ENCODE measurements around the gene ZNF516.

Gene ZNF516

DNA sequence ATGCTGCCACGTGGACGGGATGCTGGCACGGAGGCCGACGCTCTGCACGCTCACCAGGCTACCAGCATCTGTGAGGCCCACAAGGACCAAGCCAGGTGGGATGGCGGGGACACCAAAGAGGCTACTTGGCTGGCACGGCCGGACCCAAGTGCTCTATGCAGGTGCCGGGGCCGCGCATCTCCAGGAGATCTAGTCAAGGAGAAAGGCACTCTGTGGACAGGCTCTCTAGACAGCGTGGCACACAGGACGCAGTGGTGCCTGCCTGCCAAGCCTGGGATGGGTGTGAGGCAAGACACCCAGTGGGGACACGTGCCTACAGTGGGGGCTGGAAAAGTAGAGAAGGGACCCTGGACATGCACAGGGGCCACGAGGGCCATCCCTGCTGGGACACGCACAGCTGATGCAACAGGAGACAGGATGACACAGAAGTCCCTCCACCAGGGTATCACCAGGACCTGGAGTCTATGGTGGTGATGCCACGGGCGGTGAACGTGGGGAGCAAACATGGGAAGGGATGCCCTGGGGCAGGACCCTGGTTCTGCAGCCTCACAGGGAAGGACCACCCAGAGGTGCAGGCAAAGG is 28.5 kb downstream of the ZNF516 start:
- DNase-seq, result no peak

DNA sequence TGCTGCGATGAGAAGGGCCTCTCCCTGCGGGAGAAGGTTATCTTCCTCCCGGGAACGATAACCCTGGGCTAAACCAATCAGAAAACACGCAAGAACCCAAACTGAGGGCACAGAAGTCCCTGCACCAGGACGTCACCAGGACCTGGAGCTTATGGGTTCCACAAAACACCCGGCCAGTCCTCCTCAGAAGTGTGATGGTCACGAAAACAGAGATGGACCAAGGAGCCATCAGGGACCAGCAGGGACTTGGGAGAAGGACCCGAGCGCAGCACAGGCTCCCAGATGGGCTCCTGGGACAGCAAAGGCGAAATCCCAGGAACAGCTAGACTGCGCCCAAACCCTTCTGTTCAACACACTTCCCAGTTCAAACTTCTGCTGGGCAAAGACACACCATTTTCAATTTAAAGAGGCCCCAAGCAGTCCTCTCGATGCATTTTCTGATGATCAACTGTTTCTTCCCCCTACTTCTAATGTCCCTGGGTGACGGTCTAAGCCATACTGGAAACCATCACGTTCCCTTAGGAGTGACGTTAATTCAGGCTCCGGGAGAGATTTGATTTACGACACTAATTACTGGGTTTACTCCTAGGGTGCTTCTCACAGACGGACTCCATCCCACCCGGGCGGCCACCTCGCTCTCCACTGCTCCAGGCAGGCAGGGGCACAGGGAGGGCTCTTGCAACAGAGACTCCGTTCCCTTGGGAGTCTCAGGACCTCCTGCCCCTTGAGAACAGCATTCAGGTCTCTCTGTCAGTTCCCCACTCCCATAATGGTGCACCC is 29.2 kb downstream of the ZNF516 start:
- no peak for DNase-seq

DNA sequence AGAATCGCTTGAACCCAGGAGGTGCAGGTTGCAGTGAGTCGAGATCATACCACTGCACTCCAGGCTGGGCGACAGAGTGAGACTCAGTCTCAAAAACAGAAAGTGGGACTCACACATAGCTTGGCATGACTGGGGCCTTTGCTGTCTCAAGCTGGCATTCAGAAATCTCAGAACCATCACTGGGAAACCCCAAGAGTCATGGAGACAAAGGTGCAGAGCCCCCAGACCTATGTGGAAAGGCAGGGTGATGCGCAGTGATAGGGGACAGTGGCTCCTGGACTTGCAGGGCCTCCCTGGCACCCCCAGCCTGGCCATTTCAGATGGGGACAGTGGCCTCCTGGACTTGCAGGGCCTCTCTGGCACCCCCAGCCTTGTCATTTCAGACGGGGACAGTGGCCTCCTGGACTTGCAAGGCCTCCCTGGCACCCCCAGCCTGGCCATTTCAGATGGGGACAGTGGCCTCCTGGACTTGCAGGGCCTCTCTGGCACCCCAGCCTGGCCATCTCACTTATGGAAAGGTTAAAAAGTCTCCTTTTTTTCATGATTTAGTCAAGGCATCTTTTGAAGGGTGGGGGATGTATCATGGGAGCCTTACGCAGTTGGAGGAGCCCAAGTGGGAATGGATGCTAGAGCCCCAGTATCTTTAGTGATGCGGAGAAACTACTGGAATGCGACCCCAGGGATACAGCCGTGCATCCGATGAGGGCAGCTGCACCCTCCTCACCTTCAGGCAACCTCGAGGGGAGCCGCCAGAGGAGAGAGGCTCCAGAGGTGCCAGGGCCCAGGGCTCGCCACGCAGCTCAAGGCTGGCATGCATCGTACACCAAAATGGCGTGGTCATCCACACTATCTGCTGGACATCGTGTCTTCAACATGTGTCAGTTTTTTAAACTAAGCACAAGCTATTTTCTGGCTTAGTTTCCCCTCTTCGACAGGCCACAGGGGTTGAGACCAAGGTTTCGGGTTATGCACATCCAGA is 30.5 kb downstream of the ZNF516 start:
- DNase-seq, result no peak

DNA sequence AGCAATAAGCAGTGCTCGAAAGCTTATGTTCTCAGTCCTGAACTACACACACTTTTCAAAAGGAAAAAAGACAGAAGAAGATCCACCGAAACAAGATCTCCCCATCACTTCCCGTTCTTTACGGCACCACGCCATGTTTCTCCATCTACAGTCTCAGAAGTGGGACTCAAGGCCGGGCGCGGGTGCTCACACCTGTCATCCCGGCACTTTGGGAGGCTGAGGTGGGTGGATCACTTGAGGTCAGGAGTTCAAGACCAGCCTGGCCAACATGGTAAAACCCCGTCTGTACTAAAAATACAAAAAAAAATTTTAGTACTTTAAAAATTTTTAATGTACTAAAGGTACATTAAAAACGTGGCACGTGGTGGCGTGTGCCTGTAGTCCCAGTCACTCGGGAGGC is 31.2 kb downstream of the ZNF516 start:
- DNase-seq, result no peak

DNA sequence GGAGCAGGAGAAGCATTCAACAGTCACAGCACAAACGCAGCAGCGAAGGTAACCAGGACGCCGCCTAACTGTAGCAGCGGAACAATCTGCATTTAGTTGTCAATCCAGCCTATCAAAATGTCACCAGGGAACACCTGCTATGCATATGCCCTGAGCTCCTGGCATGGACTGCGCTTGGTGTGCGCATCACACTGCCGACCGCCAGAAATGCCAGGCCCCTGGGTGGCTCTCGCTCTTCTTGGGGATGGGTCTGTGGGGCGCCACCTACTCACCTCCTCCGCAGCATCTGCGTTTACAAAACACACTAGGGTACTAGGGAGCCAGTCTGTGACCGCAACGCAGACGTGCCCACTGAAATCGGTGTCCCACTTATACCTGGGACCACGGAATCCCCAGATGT is 31.7 kb downstream of the ZNF516 start:
- DNase-seq, result no peak

DNA sequence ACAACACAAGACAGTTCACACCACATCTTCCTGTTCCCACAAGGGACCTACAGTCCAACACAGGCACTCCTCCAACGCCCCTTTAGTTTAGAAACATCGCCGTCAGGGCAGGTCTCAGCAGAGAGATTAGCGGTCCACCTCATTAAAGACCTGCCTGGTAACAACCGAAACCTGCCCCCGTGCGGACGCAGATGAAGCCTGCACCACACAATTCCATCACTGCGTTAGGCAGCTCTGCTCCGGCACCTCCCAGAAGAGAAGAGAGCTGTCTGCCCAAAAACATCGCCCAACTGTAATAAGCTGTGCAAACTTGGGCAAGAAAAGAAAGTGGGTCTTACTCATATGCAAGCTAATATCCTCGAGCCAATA is 32.7 kb downstream of the ZNF516 start:
- DNase-seq, result no peak

DNA sequence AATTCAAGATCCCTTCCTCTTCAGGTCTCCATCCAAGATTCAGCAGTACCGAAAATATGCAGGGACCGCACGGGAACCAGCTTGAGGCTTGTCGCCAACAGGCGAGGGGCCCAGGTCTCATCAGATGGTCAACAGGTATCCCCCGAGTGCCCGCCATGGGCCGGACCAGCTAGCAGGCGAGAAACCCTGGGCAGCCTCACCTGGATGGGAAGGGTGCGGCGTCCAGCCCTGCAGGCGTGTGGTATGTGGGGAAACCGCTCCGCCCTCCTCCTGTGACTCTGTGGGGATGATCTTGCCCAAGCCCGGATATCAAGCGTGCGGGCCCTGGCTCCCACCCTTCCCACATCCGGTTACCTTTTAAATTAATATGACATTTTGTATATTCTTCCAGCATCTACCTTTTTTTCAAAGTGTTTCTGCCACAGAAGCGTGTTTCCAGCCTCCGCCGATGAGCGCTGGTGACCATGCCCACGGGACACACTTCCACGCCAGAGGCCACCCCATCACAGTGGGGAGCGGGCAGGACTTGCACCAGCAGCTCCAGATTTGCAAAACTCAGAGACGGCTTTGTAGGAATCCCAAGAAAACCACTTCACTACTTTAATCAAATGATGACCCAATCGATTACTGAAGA is 33.2 kb downstream of the ZNF516 start:
- no peak for DNase-seq

DNA sequence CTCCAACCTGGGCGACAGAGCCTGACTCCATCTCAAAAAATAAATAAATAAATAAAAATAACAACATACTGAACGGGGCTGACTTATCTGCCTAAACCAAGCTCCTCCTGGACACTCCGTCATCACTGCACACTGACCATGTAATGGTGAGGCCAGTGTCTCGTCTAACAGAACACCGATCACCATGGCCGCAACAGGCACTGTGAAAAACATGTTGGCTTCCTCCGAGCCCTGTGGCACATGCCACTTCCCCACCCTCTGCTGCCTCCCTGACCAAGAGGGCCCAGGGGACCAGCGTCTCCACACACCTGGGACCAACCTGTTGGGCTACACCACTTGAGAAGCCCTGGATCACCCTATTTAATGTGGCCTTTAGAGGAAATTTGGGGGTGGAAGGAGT is 33.9 kb downstream of the ZNF516 start:
- DNase-seq, result no peak

DNA sequence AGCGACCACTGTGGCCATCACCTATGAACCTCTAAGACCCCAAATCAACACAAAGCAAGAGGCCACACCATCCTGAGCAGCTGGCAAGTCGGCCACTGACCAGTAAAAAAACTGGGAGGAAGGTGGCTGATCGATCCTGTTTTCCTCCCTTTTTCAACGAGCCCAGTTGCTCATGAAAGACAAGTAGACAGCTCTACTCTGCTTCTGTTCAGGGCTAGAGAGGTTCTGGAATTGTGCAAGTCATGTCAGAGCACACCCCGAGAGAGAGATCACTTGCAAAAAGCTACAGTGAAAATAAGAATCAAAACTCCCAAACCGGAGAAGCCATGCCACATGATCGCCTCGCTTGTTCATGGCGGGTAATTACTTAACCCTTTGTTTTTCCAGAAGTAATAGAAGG is 34.6 kb downstream of the ZNF516 start:
- no peak for DNase-seq

DNA sequence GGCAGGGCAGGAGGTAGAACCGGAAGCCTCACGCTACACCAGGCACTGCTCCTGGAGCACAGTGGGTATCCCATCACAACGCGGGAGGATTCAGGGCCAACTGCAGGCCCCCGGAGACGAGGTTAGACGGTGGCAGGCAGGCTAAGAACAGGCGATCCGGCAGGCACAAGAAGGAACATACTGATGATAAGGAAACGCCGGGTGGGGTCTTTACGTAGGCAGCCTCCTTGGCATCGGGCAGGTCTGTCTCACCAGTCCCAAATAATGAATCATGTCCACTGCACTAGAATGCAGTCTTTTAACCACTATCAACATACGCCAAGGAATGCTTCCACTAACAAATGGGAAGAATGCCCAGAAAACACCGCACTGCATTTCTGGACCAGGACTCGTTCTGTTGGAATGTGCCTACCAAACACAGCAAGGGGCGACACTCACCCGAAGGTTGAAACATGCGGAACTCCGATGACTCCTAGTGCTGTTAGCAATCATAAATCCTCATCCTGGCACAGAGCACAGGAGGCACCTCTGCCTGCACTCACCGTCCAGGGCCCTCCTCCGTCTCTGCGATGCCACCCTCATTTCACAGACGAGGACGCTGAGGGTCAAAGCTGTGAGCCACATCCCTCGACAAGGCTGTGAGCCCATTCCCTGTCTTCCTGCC is 35.2 kb downstream of the ZNF516 start:
- DNase-seq, result peak; percentile 83

DNA sequence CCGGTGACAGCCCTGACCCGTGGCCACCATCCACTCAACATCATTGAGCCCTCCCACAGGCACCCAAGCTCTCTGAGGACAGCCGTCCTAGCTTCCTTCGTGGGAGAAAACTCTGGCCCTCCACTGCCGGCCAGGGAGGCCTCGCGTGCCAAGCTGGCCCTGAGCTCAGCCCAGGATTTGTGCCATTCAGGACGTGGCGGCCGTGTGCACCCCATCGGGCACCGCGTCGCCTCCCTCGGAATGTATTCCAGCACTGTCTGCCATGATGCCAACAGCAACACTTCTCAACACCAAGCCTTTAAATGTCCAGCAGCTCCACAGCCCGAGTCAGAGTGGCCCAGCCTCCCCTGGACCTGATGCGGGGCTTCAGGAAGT is 35.7 kb downstream of the ZNF516 start:
- no peak for DNase-seq

DNA sequence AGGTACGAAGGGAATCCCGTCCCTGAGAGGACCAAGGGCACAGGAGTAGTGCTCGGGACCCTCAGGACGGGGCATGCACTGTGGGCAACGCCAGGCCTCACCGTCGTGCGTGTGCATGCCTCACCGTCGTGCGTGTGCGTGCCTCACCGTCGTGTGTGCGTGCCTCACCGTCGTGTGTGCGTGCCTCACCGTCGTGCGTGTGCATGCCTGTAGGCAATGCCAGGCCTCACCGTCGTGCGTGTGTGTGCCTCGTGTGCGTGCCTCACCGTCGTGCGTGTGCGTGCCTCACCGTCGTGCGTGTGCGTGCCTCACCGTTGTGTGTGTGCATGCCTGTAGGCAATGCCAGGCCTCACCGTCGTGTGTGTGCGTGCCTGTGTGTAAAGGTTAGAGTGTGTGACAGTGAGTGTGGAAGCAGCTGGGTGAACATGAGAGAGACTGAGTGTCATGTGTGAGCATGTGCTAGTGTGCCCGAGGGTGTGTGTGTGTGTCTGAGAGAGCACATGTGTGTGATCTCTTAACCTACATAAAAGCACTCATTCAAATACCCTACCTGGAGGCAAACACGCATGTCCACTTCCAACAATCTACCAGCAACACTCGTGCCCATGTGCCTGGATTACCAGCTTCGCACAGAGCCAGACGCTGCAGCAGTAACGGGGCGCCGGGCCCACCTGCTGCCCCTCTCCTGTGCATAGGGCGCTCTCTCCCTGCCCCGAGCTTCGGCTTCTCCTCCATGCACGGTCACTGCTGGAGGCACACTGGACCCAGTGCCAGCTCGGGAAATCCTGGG is 36.3 kb downstream of the ZNF516 start:
- no peak for DNase-seq

DNA sequence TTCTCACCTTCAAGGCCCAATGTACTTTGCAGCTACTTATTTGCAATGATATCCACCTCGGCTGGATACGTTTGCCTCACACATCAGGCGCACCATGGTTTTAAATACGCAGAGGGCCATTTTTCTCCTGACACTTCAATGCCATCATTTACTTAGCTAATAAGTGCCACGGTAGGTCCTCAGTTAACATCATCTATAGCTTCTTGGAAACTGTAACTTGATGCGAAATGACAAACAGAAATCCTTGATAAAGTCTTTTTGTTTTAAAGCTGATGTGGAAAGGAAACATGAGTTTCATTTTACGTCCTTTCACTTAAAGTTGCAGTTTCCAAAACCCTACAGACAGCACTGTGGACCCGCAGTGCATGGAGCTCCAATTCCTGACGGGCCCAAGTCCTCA is 37.1 kb downstream of the ZNF516 start:
- DNase-seq, result no peak

DNA sequence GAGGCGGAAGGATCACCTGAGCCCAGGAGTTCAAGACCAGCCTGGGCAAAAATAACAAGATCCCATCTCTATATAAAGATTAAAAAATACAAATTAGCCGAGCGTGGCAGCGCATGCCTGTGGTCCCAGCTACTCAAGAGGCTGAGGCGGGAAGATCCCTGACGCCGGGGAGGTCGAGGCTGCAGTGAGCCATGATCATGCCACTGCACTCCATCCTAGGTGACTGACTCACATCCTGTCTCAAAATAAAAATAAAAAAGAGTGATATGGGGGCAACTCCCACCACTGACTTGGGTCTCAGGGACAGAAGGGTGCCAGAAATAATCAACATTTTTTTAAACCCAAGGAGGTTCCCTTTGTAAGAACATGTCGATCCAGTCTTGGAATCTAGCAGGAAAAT is 37.6 kb downstream of the ZNF516 start:
- DNase-seq, result no peak

DNA sequence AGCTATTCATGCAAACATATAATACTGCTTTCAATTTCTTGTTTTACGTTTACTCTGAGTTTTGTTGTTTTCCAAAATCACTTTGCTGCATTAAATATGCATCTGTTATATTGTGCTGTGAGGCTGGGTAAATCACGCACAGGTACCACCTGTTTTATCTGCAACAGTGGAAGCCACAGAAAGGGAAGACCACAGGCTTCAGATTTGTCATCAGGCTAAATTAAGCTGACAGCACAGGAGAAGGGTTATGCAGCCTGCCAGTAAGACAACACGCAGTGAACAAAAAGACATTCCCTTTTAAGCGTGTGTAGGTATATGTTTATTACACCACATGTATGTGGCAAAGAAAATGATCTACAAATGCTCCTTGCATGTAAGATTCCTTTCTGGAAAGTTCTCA is 38.2 kb downstream of the ZNF516 start:
- DNase-seq, result no peak

DNA sequence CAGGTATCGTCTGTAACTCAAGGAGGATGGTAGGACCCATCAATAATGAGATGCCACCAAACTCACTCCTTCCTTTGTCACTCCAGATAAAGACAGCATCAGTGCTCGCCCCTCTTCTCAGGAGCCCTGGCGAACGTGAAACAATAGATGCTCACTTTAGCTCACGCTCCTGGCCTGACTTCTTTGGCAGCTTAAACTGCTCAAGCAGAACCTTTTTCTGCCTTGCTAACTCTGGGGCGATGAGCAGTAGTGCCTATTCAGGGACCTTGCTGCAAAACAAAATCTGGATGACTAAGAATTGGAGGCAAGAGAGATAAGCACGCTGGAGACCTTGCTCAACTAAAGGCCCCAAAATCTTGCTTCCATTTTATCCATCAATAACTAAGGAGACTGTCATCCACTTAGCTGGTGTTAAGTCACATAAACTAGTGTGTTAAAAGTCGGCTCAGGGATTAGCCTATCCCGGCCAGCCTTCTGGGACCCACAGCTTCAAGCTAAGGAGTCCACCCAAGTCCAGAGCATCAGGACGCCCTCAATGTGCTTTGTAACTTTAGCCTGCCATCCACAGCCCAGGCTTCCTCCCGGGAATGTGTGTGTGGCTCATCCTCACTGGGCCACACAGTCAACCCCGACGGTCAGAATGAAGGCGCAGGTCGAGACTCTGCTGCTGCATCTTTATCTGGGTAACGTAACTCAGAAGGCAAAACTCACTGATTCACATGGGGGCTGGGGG is 38.9 kb downstream of the ZNF516 start:
- DNase-seq, result no peak

DNA sequence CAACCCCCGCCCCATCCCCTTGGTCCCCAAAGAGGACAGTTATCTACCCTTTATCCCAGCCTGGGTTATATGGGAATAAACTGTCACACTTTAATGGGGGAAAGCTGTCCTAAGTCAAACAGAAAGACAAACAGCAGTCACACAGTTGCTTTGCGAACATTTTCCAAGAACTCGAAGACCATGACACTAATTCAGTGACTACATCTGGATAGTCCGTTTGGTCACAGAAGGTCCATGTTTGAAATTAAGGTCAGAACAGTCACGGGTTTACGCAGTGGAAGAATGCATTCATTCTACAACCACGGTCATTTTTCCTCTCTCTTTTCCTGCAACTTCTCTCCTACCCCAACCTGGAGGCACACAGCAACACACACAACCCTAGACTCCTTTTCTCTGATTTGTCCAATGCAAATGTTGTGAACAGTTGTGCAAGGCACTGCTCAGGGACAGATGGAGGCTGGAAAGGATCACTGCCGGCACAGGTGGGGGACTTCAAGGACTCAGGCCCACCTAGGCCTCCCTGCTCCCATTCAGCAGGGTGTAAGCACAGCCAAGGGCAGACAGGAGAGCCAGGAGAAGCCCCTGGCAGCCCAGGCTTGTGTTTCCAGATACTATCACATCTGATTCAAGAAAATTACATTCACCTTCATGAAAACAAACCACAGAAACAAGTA is 39.9 kb downstream of the ZNF516 start:
- DNase-seq, result no peak

DNA sequence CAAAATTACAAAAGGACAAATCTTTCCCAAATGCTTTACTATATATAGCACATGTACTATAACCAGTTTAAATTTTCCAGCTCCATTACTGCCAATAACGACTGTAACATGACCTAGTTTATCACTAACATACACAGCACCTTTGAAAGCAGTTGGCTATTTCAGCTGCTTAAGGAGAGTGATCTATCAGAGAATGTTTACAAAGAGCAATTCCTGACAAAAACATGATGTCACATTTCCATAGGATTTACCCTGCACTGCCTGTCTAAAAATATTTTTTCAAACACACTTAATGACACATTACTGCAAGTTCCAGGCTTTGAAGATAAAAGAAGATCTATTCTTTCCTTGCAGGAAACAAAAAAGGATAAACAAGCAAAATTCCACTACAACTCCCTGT is 40.6 kb downstream of the ZNF516 start:
- no peak for DNase-seq

DNA sequence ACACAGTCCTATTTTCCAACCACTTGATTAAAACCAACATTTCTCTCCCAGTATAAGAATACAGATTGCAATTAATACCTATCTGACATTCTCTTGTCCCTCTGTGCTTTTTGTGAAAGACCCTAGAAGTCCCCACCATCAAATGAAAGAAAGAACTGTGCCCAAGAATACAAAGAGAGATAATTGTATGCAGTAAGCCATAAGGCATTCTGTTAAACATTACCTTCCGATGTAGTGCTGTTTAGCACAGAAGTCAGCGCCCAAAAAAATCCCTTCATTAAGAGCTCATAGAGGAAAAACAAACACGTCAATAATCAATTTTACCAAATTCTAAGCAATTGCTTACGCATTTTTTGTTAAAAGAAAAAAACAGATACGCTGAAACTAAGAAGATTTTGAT is 41.1 kb downstream of the ZNF516 start:
- no peak for DNase-seq

DNA sequence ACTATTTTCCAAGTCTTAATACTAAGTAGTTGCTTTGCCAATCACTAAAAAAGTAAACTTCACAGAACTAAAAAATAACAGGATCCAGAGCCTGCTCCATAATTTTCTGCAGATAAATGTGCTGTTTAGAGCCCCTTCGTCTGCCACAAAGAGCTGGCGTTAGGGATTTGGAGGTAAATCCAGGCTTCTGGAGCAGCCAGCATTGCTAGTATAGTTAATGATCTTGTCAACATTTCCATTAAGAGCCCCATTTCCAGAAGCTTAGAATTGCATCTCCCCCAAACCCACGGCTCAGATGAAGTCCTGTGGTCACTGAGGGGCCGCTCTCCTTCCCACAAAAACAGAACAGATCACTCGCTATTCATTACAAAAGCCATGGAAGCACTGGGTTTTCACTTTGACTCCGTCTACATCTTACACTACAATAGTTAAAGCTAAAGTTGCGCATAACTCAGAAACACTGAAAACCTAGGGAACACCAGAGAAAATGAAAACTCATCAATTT is 41.9 kb downstream of the ZNF516 start:
- DNase-seq, result no peak
